PC-3 (cell line): ENCODE measurements around the gene FMNL3.

Source experiments
- CTCF ChIP-seq: fragments of 300-600 bp; sonication (generic); conservative IDR thresholded peaks from 2 replicates; pipeline ENCODE4 v1.5.1; 2017; ENCODE audit warnings: antibody characterized with exemption, low read depth, mild to moderate bottlenecking, low read length
- EZH2 ChIP-seq: fragments of 300-600 bp; sonication (generic); IDR thresholded peaks from one replicate; pipeline ENCODE4 v1.6.1; 2017; ENCODE audit warnings: antibody characterized with exemption, mild to moderate bottlenecking, low read length; ENCODE audit not compliant: unreplicated experiment
- EZH2phosphoT487 ChIP-seq: fragments of 300-600 bp; sonication (generic); IDR thresholded peaks from 2 replicates; pipeline ENCODE4 v1.6.1; 2018; ENCODE audit warnings: mild to moderate bottlenecking, antibody characterized with exemption, low read length, borderline replicate concordance

GRCh38 chr12:49703647-49704137, 3.5 kb downstream of the FMNL3 start:
- TF ChIP-seq CTCF: no peak
- TF ChIP-seq EZH2: no peak
- TF ChIP-seq EZH2phosphoT487: no peak
